HG02798 (cell line): Measurements from ENCODE around the gene COL2A1.

ENCODE experiments used
- ATAC-seq: cut with Tn5 transposase; IDR thresholded peaks from one replicate; pipeline ENCODE4 v1.9.1; 2021; ENCODE audit warnings: mild to moderate bottlenecking; ENCODE audit not compliant: unreplicated experiment, poor library complexity

COL2A1 gene

DNA sequence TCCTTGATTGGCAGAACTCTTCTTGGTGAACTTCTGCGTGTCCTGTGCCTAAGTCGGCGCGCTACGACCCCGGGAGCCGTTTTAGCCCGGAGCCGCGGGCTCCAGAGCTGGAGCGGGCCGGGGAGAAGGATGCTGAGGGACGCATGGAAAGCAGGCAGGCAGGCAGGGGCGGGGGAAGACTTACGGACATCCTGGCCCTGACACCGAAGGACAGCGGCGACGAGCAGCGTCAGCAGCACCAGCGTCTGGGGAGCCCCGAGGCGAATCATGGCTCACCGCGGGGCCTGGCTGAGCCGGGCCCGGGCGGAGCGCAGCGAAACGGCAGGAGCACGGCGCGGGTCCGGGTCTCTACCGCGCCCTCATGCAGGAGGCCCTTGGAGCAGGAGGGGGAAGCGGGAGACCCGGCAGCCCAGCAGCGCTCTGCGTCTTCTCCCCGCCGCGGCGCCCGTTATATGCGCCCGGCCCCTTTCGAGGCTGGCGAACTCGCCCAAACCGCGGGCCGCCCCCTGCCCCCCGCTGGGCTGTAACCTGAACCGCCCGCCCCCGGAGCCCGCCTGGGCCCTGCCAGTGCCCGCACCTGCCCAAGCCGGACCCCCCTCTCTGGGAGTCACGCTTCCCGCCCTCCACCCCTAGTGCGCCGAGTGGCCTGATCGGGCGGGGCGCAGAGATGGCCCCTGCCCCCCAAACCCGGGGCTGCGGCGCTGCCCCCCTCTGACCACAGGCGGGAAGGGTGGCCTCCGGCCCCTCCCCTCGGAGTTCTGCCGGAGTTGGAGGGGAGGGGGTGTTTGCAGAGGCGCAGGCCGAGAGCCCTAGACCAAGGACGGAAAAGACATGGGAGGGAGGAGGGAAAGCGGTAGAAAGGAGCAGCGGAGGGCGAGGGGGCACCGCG is at the start of gene COL2A1:
TSS of gene COL2A1 (minus strand) at position 424 of the 889 bp plus-strand sequence. CDS start at position 269, 155 bp downstream.
- no peak for ATAC-seq

DNA sequence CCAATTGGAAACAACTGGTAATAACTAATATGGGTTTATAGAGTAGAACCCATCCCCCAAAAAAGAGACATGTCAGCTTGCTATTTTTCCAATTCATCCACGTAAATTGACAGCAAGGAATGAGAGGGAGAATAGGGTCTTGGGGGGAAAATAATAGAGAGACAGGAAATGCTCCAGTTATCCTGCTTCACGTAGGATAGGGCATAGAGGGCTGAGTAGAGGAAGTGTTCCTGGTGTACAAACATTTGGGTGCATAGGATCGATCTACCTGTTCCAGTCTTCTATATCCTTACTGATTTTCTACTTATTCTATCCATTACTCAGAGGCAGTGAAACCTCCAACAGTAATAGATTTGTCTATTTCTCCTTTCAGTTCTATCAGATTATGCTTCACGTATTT is 49.6 kb upstream of the COL2A1 start:
- no peak for ATAC-seq

- no peak for ATAC-seq
Measured at GRCh38 chr12:48053122-48053521, 48.8 kb upstream of the COL2A1 start.

DNA sequence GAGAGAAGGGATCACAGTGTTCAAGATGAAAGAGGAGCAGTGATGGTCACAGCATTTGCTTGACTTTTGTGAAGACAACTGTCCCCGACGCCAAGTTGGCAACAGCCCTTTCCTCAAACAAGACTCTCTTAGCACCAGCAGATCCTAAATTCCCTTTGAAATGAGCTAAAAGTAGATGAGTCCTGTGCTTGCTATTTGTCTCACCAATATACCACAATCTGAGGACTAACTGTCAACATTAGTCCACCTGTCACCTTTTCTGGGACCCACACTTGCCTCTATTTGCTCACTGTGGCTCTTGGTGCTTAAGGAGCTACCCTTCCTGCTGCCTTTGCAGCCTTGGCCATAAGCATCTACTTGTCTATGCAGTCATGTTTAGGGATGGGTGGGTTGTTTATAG is 47.4 kb upstream of the COL2A1 start:
- ATAC-seq, result no peak

- no peak for ATAC-seq
Measured at GRCh38 chr12:48050174-48050573, 45.9 kb upstream of the COL2A1 start.

GRCh38 chr12:48045965-48046518 is 41.8 kb upstream of the COL2A1 start:
- no peak for ATAC-seq

DNA sequence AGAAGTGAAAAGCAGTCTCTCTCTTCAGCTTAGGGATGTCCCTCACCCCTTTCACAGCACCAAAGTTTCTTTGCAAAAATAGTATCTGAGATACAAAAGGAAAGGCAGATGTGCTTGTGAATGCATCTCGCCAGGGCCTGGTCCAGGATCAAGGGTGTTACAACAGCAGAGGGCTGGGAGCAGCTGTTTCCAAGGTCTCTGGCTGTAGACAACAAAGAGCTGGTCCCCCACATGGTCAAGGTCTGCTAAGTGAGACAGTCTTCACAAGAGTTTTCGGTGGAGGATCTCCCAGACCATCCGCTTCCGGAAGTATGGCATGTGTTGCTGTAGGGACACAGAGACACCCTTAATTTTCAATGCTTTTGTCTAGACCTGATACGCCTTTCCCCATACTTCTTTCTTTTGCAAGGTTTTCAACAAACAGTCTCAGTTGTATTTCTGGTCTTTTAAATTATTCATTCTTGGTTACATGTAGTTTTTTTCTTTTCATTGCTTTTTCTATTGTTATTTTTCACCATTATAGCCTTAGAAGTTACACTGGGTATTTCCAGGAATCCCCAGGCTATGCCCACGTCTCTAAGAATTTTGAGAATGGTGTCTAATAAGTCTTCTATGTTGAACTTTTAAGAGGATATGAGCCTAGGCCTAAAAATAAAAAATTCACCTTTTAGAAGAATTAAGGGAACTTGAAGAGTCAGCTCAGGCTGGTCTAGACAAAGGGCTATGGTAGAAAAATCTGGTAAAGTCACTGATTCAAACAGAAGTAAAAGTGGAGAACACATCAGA is 41.0 kb upstream of the COL2A1 start:
- no peak for ATAC-seq

DNA sequence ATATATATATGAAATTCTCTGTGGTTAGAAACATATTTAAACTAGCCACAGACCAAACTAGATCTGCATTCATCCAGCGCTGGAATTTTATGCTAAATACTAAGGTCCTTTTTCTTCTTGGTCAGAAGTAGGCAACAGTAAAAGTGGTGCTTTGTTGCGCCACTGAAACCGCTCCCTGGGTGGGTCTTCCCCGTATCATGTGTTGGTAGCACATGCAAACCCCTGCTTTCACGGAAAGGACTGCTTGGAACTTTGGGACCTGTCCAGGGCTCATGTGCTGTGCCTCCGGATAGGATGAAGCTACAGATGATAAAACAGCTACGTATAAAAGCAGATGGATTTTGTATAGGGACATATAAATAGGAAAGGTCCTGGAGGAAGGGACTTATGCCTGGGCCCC is 40.1 kb upstream of the COL2A1 start:
- ATAC-seq, result no peak

DNA sequence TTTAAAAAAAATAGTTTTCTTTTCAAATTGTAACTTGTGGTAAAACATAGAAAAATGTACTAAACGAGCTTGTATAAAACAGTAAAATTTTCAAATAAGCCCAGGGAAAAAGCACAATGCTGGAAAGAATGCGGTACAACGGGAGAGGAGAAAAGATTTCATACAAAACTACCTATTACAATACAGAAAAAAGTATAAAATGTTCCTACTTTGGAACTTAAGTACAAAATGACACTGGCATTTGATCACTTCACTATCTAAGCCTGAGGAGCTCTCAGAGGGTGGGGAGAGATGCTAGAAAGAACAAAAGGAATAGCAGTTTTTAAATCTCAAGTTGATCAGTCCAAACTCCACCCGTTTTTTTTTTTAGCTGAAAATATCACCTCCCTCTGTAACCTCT is 39.5 kb upstream of the COL2A1 start:
- ATAC-seq, result no peak

GRCh38 chr12:48041591-48042423 is 37.5 kb upstream of the COL2A1 start:
- ATAC-seq, result no peak

- no peak for ATAC-seq
Measured at GRCh38 chr12:48040354-48040753, 36.1 kb upstream of the COL2A1 start.

DNA sequence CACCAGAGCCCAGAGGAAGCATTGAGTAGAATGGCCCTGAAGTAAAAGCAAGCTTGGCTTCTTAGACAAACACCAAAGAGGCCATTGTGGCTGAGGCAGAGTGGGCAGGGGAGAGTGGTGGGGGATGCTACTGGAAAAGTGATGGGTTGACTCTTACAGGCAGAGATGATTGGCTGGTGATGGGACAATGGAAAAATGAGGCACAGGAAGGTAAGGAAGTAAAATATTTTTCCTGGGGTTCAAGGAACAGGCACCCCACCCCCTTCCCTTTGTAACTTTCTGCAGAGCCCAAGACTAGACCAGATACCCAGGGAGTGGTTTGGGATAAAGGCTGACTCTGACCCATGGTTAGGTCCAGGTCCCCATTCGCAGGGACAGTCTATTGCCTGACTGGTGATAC is 34.9 kb upstream of the COL2A1 start:
- ATAC-seq, result no peak

DNA sequence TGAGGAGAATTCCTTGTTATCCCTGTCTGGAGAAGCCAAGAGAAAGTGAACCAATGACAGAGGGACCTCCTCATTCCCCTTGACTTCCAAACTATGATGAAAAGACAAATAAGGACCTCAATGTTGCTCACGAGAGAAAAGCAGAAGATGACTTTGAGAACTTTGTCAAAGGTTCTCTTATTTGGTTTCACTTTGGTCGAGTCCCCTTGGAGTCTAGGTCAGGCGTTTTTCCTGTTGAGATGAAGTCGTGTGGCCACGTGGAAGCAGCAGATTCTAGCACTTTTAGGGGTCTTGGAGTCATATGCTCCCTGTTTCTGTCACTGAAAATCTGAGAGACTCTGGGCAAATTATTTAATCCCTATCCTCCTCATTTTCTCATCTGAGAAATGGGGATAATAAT is 33.8 kb upstream of the COL2A1 start:
- ATAC-seq, result no peak

- no peak for ATAC-seq
Measured at GRCh38 chr12:48037267-48037915, 33.1 kb upstream of the COL2A1 start.

DNA sequence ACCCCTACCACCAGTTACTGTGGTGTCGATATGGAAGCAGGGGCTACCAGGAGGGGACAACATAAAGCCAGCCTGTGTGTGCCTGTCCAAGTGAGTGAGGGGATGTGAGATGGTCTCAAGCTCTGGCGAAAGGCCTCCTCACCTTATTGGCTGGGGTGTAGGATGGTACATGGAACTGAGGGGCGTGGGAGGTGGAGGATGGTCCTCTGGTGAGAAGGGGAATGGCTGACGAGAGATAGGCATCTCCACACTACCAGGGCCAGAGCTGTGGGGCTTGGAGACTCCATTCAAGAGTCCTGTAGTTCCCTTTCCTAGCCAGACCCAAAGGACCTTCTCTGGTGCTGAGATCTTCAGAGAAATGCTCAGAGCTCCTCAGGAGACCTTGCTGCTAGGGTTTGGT is 32.5 kb upstream of the COL2A1 start:
- no peak for ATAC-seq

- no peak for ATAC-seq
Measured at GRCh38 chr12:48034835-48035805, 30.8 kb upstream of the COL2A1 start.

DNA sequence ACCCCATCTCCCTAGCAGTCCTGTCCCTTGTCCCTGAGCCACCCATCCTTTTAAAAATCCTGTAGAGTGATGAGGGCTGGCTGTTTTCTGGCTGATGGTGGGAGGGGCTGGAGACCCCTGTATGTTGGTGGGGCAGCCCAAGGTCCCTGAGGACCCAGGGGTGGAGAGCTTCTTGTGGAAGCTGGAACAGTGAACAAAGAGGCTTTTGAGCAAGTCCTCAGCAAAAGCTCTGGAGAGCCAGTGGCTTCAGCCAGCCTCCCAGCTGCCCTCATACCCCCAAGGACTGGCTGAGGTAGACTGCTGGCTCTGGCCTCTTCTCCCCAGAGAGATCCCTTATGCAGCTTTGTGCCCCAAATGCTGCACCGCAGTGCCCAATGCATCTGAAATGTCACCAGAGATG is 29.2 kb upstream of the COL2A1 start:
- ATAC-seq, result no peak

- ATAC-seq, result no peak
Measured at GRCh38 chr12:48032597-48032996, 28.3 kb upstream of the COL2A1 start.
